ENCODE results near the gene COL16A1. TPM values are rescaled to one million over a fixed set of nuclear protein-coding genes. Genes with fewer than 3 reads are reported as not detected.

Gene COL16A1
- total RNA-seq, 1 donor from 2014 or later = 0.33 TPM

GRCh38 chr1:31733389-31734219, 29.8 kb upstream of the COL16A1 start:
- DNase-seq (ENCODE audit: low read depth, low spot score) = no peak

GRCh38 chr1:31732751-31733289, 29.0 kb upstream of the COL16A1 start:
- DNase-seq (ENCODE audit: low read depth, low spot score) = no peak

GRCh38 chr1:31732343-31732742, 28.5 kb upstream of the COL16A1 start:
- no peak for DNase-seq (ENCODE audit: low read depth, low spot score)

- no peak for DNase-seq (ENCODE audit: low read depth, low spot score)
Observed at GRCh38 chr1:31731049-31731565, 27.3 kb upstream of the COL16A1 start.

GRCh38 chr1:31730336-31731048, 26.7 kb upstream of the COL16A1 start:
- DNase-seq (ENCODE audit: low read depth, low spot score) = no peak

GRCh38 chr1:31727849-31728248, 24.0 kb upstream of the COL16A1 start:
- DNase-seq (ENCODE audit: low read depth, low spot score) = no peak

GRCh38 chr1:31727195-31727594, 23.4 kb upstream of the COL16A1 start:
- no peak for DNase-seq (ENCODE audit: low read depth, low spot score)

GRCh38 chr1:31726715-31727114, 22.9 kb upstream of the COL16A1 start:
- no peak for DNase-seq (ENCODE audit: low read depth, low spot score)

- no peak for DNase-seq (ENCODE audit: low read depth, low spot score)
Observed at GRCh38 chr1:31725777-31726535, 22.1 kb upstream of the COL16A1 start.

GRCh38 chr1:31725134-31725533, 21.3 kb upstream of the COL16A1 start:
- DNase-seq (ENCODE audit: low read depth, low spot score) = no peak

- DNase-seq (ENCODE audit: low read depth, low spot score) = peak; percentile 17
Observed at GRCh38 chr1:31723828-31724359, 20.1 kb upstream of the COL16A1 start.

GRCh38 chr1:31718327-31718897, 14.6 kb upstream of the COL16A1 start:
- DNase-seq (ENCODE audit: low read depth, low spot score) = no peak

- no peak for DNase-seq (ENCODE audit: low read depth, low spot score)
Observed at GRCh38 chr1:31717341-31717740, 13.5 kb upstream of the COL16A1 start.

GRCh38 chr1:31715873-31716220, 12.0 kb upstream of the COL16A1 start:
- DNase-seq (ENCODE audit: low read depth, low spot score) = no peak

GRCh38 chr1:31715087-31715872, 11.5 kb upstream of the COL16A1 start:
- DNase-seq (ENCODE audit: low read depth, low spot score) = peak; percentile 50

GRCh38 chr1:31714442-31715086, 10.7 kb upstream of the COL16A1 start:
- DNase-seq (ENCODE audit: low read depth, low spot score) = no peak

GRCh38 chr1:31712630-31713029, 8.8 kb upstream of the COL16A1 start:
- peak; percentile 52 for DNase-seq (ENCODE audit: low read depth, low spot score)

GRCh38 chr1:31712068-31712467, 8.3 kb upstream of the COL16A1 start:
- no peak for DNase-seq (ENCODE audit: low read depth, low spot score)

- no peak for DNase-seq (ENCODE audit: low read depth, low spot score)
Observed at GRCh38 chr1:31708324-31708723, 4.5 kb upstream of the COL16A1 start.

- DNase-seq (ENCODE audit: low read depth, low spot score) = peak; percentile 71
Observed at GRCh38 chr1:31707711-31708110, 3.9 kb upstream of the COL16A1 start.
